ENCODE data around the gene SVOP.
"Not testable (repeated sequence)": the region's sequence is repeated elsewhere in the genome, so short reads cannot be mapped to it uniquely, and the experiment has no call there.

GRCh38 chr12:109054124-109054513, 33.3 kb upstream of the SVOP start:
- not testable (repeated sequence) for TF ChIP-seq CTCF (conservative IDR thresholded peaks at IDR 0.05; ENCODE audit: low read length); EZH2phosphoT487 (IDR thresholded peaks at IDR 0.05; ENCODE audit: borderline replicate concordance, low read depth, low read length)

All from OCI-LY7 (cell line).